B cell (primary cell): Measurements from ENCODE around the gene FRMPD3.

Experiments
- EZH2 ChIP-seq: IDR thresholded peaks from 2 replicates; pipeline ENCODE4 v1.6.1; 2012; ENCODE audit warnings: borderline replicate concordance, low read depth, mild to moderate bottlenecking, moderate library complexity, low read length; ENCODE audit not compliant: insufficient read depth, poor library complexity, severe bottlenecking
- TF ChIP-seq, protein P1 (sequence below): fragments of 200-600 bp; IDR thresholded peaks from one replicate; pipeline ENCODE4 v1.8.0; 2022; ENCODE audit warnings: antibody characterized with exemption, mild to moderate bottlenecking

DNA sequence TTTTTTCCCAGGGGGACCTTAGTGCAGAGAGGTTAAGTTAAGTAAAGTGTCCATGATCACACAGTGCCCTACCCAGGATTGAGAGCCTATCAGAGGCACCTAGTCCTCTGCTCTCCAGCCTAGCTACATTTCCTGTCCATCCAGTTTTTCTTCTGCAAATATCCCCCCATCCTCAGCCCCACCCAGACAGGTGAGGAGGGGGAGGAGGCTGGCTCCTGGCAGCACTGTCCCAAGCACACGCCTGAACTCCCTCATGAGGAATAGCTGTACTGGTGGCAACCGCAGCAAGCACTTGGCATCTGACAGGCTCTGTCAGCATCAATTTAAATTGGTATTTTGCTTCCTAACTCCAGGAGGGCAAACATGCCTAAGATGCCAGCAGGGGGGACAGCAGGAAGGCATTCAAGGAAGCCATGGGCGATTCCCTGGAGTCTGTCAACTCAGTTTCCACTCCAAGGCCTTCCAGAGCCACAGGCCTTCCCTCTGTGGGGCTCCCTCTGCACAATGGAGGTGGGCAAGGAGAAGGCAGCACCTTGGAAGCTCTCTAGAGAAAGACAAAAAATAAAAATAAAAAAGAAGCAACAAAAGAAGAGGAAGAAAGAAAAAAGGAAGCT is 6.4 kb upstream of the FRMPD3 start:
- TF ChIP-seq, protein P1, sequence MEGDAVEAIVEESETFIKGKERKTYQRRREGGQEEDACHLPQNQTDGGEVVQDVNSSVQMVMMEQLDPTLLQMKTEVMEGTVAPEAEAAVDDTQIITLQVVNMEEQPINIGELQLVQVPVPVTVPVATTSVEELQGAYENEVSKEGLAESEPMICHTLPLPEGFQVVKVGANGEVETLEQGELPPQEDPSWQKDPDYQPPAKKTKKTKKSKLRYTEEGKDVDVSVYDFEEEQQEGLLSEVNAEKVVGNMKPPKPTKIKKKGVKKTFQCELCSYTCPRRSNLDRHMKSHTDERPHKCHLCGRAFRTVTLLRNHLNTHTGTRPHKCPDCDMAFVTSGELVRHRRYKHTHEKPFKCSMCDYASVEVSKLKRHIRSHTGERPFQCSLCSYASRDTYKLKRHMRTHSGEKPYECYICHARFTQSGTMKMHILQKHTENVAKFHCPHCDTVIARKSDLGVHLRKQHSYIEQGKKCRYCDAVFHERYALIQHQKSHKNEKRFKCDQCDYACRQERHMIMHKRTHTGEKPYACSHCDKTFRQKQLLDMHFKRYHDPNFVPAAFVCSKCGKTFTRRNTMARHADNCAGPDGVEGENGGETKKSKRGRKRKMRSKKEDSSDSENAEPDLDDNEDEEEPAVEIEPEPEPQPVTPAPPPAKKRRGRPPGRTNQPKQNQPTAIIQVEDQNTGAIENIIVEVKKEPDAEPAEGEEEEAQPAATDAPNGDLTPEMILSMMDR, result no peak
- no peak for TF ChIP-seq EZH2
